Upper lobe of left lung (tissue), 4 donors: Measurements from ENCODE around the gene LARGE1.

Experiments
- CTCF ChIP-seq, 6 experiments: fragments of 450-650 bp in 4 of 6; fragments of 200-600 bp in 2 of 6; sonication (generic) in 2 of 6; IDR thresholded peaks; one replicate each; pipeline ENCODE4 v1.5.1; 2016 to 2019; ENCODE audit warnings: antibody characterized with exemption in 6 of 6
- EP300 ChIP-seq, 4 donors: sonication (generic); formaldehyde crosslinking; IDR thresholded peaks; one replicate each; pipeline ENCODE4 v1.5.1; 2017; ENCODE audit warnings: antibody characterized with exemption in 4 of 4, control low read depth in 2 of 4
- POLR2A ChIP-seq, 4 donors: fragments of 450-650 bp; IDR thresholded peaks; one replicate each; pipeline ENCODE4 v1.5.1; 2016 to 2017; ENCODE audit warnings: antibody characterized with exemption in 4 of 4, mild to moderate bottlenecking in 2 of 4
- POLR2AphosphoS5 ChIP-seq, 2 donors: sonication (generic); formaldehyde crosslinking; IDR thresholded peaks; one replicate each; pipeline ENCODE4 v1.5.1; 2017; ENCODE audit warnings: antibody characterized with exemption in 2 of 2

GRCh38 chr22:33492210-33492651 is 428.0 kb downstream of the LARGE1 start:
- TF ChIP-seq POLR2AphosphoS5 (IDR thresholded peaks at IDR 0.05) (no peak), CTCF (IDR thresholded peaks at IDR 0.05) (no peak), POLR2A (IDR thresholded peaks at IDR 0.05) (no peak), EP300 (IDR thresholded peaks at IDR 0.05) (no peak)
